SHP77 treated with DMSO at 0.1 percent for 48 hours (cell line): ENCODE data around the gene WDPCP.
"Not testable (repeated sequence)": the region's sequence is repeated elsewhere in the genome, so short reads cannot be mapped to it uniquely, and the experiment has no call there.

Experiments used
- DNase-seq: peaks from one replicate; lab custom pipeline; 2025; lab: John Stamatoyannopoulos, UW

Gene WDPCP, protein sequence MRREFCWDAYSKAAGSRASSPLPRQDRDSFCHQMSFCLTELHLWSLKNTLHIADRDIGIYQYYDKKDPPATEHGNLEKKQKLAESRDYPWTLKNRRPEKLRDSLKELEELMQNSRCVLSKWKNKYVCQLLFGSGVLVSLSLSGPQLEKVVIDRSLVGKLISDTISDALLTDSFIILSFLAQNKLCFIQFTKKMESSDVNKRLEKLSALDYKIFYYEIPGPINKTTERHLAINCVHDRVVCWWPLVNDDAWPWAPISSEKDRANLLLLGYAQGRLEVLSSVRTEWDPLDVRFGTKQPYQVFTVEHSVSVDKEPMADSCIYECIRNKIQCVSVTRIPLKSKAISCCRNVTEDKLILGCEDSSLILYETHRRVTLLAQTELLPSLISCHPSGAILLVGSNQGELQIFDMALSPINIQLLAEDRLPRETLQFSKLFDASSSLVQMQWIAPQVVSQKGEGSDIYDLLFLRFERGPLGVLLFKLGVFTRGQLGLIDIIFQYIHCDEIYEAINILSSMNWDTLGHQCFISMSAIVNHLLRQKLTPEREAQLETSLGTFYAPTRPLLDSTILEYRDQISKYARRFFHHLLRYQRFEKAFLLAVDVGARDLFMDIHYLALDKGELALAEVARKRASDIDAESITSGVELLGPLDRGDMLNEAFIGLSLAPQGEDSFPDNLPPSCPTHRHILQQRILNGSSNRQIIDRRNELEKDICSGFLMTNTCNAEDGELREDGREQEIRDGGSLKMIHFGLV

DNA sequence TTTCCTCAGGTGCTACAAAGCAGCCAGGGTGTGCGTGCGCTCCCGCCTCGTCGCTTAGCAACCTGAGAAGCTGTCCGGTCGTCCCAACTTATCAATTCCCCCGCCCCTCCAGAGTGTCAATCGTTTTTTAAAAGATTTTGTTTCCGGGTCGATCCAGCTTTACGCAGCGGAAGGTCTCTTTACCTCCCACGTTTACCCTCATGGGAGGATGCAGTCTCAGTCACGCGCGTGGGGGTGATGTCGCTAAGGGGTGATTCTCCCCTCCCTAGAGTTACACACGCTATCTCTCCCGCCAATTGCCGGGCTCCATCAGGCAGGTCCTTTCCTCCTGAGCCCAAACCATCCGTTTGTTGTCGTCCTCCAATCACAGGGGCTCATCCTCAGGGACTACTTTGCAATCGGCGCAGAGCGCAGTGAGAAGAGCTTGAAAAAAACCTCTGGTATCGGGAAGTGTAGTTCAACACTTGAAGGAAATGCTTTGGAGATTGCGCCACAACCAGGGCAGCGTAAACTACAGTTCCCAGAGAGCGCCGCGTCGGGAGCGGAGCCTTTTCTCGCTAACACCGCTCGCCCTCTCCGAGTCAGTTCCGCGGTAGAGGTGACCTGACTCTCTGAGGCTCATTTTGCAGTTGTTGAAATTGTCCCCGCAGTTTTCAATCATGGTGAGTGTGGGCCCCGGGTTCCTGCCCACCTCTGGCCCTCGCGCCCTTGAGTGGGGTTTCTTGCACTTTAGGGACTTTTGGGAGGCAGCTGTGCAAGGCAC is at the start of gene WDPCP, which contains the start of gene MDH1:
WDPCP (minus strand) TSS at position 93 of the 763 bp plus-strand sequence. CDS start 206 bp downstream, outside the sequence.
MDH1 (plus strand) TSS at position 579 of the 763 bp plus-strand sequence; CDS start at position 660, 81 bp downstream.
- peak; percentile 98 for DNase-seq

DNA sequence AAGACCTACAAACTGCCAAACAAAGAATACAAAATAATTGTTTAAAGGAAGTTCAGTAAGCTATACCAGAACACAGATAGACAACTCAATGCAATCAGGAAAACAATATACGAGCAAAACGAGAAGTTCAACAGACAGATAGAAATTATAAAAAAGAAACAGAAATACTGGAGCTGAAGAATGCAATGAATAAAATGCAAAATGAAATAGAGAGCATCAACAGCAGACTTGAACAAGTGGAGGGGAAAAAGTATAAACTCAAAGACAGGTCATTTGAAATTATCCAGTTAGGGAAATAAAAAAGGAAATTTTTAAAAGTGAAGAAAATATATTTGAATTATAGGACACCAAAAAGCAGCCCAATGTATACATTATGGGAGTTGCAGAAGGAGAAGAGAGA is 44.1 kb upstream of the WDPCP start:
- no peak for DNase-seq

DNA sequence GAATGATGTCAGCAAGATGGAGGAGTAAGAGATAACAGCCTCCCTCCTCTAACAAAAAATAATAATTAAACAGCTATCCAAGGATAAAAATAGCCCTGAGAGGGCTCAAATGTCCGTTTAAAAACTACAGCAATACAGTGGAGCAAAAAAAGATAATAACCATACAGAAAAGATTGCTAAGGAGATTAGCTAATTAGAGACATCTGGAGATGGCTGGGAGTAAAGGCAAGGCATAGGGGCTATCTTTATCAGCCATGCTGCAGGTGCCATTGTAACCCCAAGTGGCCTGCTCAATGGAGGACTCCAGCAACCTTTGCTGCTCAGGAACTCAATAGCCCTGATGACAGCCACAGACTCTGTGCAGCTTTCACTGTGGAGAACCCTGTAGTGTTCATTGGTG is 43.2 kb upstream of the WDPCP start:
- DNase-seq, result no peak

DNA sequence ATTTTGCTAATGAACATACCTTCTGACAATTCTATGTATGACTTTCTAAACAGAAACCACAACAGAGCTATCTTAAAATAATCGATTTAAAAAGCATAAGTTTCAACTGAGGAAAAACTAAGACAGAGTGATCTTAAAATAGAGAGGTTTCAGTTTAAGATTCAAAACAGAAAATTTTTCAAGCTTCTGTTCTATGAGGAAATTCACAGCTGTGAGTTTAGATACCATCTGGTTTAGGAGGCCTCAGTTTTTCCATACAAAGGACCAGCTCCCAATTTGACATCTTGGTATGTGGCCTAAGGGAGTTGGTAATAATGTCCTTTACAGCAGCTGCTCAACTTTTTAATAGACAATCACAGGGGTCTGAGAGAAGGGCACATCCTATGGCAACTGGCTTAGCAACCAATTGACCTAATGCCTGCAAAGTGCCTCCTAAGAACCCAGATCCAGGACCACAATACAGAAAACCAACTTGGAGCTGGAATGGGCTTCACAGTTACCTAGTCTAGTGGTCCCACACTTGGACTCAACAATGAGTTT is 40.2 kb upstream of the WDPCP start:
- DNase-seq, result no peak

- DNase-seq, result no peak
These were observed 39.6 kb upstream of the WDPCP start for GRCh38 chr2:63627866-63628265.

GRCh38 chr2:63623763-63624162 is 35.5 kb upstream of the WDPCP start:
- not testable (repeated sequence) for DNase-seq

DNA sequence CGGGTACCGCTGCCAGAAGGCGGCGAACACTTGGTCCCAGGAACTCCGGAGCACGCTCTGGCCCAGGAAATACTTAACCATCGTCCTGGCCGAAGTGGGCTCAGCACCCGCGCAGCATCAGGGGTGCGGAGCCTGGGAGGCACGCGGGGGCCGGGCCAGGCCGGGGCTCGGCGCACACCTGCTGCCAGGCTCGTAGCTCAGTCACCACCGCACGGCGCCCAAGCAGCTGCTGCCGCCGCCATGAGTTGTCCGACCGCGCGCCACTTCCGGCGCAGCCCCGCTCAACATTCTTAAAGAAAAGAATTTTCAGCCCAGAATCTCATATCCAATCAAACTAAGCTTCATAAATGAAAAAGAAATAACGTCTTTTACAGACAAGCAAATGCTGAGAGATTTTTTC is 34.5 kb upstream of the WDPCP start:
- DNase-seq, result no peak

DNA sequence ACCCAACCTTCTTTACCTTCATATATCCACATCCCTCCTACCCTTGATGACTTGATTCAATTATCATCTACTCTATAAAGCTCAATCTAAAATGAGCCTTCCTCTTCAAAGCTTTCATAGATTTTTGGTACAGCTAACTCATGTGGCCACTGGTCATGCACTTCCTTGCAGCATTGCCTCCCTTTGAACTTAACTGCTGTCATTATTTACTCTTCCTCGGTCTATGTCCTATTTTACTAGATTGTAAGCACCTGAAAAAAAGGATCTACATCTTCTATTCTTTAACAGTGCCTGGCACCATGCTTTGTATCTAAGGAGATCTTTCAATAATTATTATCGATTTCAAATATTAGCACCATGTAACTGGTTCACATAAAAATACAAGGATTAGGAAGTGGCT is 31.1 kb upstream of the WDPCP start:
- no peak for DNase-seq

DNA sequence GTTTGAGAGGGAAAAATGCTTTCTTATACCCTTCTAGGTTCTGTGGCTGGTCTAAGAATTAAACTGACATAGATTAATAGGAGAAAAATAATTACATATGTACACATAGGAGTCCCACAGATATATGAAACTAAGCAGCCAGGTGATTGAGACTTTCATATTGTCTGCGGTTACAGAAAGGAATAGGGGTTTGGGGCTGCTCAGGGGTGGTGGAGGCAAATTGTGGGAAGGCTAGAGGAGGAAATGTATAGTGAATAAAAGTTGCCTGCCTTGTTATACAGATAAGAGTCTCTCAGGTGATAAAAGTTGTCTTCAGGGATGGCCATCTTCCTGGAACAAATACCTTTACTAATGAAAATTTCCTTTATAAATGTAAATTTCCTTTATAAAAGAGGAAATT is 29.1 kb upstream of the WDPCP start:
- no peak for DNase-seq

- no peak for DNase-seq
These were observed 27.0 kb upstream of the WDPCP start for GRCh38 chr2:63614983-63615945.

DNA sequence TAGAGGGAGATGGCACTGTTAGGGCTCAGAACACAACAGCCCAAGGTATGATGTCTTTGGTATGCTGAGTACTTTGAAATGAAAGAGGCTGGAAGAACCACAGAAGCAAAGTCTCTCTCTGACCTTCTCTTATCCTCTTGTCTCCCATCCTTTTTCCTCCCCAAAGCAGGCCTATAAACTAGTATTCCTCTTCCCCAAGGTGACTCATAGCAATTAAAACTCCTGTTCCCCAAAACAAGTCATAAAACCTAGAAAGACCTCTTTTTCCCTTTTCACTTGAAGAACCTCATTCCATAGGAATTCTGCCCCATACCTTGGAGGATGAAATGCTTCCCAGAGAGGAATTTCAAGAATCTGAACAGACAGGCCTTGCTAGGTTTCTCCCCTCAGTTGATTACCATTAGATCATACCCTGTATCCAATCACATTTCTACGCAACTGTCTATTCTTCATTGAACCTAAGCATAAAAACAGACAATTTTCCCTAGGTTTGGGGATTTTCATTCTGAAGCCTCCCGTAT is 26.2 kb upstream of the WDPCP start:
- DNase-seq, result no peak

DNA sequence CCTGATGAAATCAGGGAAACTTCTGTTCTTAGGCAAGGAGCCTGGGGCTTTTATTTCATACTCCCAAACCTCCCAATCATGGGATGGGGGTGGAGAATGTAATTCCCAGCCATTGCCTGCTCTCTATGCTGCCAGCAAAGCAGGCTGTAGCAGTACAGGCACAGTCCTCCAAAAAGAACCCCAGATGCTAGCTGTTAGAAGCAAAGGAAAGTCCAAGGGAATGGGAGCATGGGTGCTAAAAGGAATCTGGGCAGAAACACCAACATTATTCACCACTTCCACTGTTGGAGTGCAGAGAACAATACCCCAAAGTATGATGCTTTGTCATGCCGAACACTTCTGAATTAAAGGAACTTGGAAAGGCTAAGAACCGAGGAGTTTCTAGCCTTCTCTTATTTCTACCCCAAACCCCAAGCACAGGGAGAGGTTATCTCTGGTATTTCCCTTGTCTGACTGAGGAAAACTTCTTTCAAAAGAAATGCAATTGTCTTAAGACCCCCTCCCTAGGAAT is 25.2 kb upstream of the WDPCP start:
- DNase-seq, result no peak

DNA sequence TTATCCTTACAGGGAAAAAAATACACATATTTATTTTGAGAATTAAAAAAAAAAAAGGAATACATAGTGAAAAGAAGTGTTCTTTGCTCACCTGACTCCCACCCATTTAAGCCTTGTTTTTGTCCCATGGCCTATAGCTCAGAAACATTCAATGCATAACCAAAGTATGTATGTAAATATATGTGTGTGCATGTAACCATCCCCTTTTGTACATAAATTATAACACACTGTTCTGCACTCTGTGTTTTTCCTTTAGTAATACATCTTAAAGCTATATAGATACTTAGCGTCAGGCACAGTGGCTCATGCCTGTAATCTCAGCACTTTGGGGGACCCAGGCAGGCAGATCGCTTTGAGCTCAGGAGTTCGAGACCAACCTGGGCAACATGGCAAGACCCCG is 22.2 kb upstream of the WDPCP start:
- DNase-seq, result no peak

- DNase-seq, result not testable (repeated sequence)
These were observed 20.6 kb upstream of the WDPCP start for GRCh38 chr2:63608865-63609264.

- DNase-seq, result no peak
These were observed 16.4 kb upstream of the WDPCP start for GRCh38 chr2:63604666-63605065.

GRCh38 chr2:63600881-63601460 is 12.7 kb upstream of the WDPCP start:
- DNase-seq, result no peak

GRCh38 chr2:63598981-63599380 is 10.7 kb upstream of the WDPCP start:
- no peak for DNase-seq

GRCh38 chr2:63596401-63596883 is 8.2 kb upstream of the WDPCP start:
- no peak for DNase-seq

GRCh38 chr2:63594660-63595059 is 6.4 kb upstream of the WDPCP start:
- DNase-seq, result no peak
